GM10266 (cell line): Measurements from ENCODE around the gene FSCN2.

Experiments
- DNase-seq: peaks from one replicate; pipeline ENCODE4 v3.0.0; 2012; ENCODE audit errors: extremely low spot score
- TF ChIP-seq, protein P1 (sequence below): IDR thresholded peaks from 2 replicates; pipeline ENCODE4 v1.5.1; 2012; ENCODE audit warnings: mild to moderate bottlenecking, low read depth; ENCODE audit not compliant: control insufficient read depth, insufficient read depth; ENCODE audit errors: missing control alignments

FSCN2 gene

DNA sequence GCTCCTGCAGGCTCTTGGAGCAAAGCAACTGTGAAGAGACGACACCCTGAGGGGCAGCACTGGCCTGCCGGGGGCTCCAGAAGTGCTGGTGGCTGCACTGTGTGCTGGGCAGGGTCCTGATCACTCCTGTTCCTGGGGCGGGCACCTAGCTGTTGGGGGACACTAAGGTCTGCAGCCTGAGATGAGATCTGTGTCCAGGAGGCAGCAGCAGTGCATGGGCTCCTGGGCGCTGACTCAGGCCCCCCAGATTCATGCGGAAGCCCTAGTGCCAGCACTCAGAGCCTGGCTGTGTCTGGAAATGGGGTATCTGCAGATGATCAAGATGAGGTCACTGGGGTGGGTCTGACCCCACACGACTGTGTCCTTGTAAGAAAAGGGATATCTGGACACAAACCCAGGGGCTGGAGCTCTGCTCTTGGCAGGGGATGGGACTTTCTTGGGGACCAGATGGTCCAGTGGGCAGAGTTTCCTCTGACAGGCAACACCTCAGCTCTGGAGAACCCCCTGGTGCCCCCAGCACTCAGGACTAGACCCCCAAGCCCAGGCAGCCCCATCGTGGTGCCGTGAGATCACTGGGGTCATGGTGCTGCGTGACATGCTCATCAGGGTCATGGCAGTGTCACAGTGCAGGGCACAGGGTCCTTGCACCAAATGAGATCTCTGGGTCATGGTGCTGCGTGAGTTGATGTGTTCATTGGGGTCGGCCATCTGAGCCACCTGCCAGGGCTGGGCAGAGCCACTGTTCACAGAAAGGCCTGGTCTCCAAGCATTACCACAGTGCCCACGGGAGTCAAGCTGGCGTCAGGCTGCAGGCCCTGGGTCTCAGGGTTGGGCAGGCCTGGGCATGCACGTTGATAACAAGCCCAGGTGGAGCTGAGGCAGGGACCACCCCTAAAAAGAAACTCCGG, 14.5 kb downstream of the FSCN2 start:
- TF ChIP-seq, protein P1, sequence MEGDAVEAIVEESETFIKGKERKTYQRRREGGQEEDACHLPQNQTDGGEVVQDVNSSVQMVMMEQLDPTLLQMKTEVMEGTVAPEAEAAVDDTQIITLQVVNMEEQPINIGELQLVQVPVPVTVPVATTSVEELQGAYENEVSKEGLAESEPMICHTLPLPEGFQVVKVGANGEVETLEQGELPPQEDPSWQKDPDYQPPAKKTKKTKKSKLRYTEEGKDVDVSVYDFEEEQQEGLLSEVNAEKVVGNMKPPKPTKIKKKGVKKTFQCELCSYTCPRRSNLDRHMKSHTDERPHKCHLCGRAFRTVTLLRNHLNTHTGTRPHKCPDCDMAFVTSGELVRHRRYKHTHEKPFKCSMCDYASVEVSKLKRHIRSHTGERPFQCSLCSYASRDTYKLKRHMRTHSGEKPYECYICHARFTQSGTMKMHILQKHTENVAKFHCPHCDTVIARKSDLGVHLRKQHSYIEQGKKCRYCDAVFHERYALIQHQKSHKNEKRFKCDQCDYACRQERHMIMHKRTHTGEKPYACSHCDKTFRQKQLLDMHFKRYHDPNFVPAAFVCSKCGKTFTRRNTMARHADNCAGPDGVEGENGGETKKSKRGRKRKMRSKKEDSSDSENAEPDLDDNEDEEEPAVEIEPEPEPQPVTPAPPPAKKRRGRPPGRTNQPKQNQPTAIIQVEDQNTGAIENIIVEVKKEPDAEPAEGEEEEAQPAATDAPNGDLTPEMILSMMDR = no peak
- DNase-seq = no peak

DNA sequence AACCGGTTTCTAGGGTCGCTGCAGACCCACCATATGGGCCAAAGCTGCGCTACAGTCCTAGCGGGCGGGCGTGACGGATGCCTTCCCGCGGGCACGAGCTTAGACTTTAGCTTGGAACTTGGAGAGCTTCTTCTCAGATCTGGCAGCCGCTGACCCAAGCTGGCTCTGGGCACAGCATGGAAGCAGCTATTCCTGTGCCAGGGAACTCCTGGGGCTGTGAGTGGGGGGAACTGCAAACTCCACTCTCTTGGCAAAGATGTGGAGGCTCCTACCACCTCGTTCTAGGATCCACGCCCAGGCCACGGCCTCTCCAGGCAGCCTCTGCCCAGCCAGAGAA, 15.1 kb downstream of the FSCN2 start:
- TF ChIP-seq, protein P1 = no peak
- DNase-seq = no peak

DNA sequence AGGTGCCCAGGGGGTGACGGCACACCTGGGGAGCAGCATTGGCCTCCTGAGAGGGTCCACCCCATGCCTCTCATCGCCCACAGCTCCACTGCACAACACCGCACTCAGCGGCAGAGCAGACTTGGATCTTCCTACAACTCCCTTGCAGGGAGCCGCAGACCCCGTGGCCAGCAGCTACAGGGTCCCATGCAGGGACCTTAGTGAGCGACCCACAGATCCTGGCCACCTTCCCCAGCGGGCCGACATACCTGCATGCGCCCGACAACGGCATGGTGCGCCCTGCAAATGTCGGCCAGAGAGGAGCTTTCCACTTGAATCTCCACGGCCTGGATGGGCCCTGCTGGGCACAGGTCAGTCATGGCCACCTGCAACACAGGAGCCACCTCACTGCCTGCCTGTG, 15.6 kb downstream of the FSCN2 start:
- DNase-seq = no peak

DNA sequence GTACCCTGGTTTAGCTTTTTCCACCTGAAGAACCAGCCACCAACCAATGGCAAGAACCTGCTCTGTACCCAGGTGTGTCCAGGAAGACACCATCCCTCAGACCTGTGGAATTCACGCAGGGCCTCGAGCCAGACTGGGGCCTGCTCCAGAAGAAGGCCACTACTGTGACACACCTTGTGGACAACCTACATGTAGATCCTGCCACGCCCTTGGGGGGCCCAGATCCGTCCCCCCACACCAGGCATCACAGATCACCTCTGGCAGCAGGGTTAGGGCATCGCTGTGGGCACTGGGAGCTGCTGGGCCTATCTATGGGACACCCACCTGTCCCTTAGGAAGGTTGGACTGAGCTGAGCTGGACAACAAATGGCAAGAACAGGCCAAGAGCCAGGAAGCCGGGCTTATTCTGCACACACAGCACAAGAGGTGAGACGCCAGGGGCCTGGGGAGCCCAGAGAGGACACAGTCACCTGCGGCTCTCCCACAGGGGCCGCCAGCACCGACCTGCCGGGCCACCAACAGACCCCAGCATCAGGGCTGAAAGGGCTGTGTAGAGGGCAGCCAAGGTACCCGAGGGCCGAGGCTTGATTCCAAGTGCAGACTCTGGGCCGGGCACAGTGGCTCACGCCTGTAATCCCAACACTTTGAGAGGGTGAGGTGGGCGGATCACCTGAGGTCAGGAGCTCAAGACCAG, 16.3 kb downstream of the FSCN2 start:
- DNase-seq = no peak
- TF ChIP-seq, protein P1 = no peak

More for the DNA sequence above, 15.6 kb downstream of the FSCN2 start:
- TF ChIP-seq, protein P1 = no peak

DNA sequence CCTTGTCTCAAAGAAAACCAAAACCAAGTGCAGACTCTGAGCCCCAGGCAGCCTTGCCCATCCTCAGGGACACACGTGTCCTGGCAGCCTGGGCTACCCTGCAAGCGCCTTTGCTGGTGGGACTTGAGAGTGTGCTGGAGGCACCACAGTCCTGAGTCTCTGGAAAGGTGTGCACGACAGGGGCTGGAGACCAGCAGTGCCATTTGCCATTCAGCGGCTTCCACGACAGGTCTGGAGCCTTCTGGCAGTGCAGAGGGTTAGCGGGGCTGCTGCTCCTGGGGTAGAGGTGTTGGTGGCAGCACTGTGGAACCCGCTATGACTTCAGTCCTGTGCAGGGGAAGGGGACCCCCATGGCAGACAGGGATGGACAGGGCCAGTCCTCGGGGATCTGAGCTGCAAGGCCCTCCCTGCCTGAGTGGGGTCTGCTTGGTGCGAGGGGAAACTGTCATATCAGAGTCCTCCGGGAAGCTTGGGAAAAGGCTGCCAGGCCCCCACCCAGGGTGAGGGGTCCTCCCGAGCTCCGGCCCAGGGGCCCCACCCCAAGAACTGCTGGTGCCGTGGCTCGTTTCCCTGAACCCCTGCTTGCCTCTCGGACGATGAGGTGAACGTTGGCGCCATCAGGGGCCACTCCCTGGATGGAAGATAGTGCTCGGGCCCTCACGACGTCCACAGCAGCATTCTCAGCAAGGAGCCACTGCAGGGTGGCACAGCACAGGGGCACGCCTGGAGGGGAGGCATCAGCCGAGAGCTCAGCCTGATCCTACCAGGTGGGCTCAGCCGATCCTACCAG, 17.2 kb downstream of the FSCN2 start:
- DNase-seq = no peak
- TF ChIP-seq, protein P1 = no peak

DNA sequence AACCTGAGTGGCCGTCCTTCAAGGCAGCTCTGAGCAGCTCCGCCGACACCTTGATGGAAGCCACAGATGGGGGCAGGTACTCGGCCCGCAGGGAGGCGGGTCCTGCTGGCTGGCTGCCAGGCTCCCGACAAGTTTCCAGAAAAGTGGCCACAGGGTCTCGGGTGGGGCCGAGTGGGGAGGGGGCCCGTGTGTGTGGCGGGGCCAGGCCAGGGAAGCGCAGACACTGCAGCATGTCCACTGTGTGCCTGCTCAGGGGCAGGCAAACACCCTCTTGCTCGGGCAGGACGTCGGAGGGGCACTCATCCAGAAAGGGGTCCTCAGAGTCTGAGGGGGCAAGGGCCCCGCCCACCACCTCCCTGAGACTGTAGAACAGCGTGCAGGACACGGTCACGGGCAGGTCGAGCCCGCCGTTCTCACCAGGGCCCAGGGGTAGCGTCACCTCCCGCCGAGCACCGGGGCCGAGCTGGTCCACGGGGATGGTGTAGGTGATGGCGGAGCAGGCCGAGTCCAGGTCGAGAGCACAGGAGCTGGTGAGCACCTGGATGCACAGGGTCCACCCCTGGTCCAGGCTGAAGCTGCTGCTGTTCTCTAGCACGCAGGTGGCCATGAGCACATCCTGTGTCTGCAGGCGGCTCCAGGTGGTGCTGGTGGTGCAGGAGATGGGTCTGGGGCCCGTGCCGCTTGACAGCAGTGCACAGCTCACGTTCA, 18.9 kb downstream of the FSCN2 start:
- TF ChIP-seq, protein P1 = no peak
- no peak for DNase-seq
